Smooth muscle cell (in vitro differentiated cells): Measurements from ENCODE around the gene MYL10. TPM values are rescaled to one million over a fixed set of nuclear protein-coding genes. Genes with fewer than 3 reads are reported as not detected.

ENCODE experiments used
- DNase-seq: peaks from one replicate; lab custom pipeline; 2025; ENCODE audit not compliant: unreplicated experiment; lab: John Stamatoyannopoulos, UW
- H2AFZ ChIP-seq: fragments of 200-600 bp; sonication (generic); 2 replicates; pipeline ENCODE4 v1.6.0; 2016; ENCODE audit warnings: antibody characterized with exemption, low read depth, mild to moderate bottlenecking
- H3F3A ChIP-seq: fragments of 200-600 bp; sonication (generic); 2 replicates; pipeline ENCODE4 v1.6.0; 2017; ENCODE audit warnings: antibody characterized with exemption, low read depth
- H3K27ac ChIP-seq: fragments of 200-600 bp; sonication (generic); 2 replicates; pipeline ENCODE4 v1.5.1; 2016; ENCODE audit warnings: low read depth, mild to moderate bottlenecking
- H3K27me3 ChIP-seq: fragments of 200-600 bp; sonication (generic); 2 replicates; pipeline ENCODE4 v1.6.1; 2016; ENCODE audit warnings: low read depth, mild to moderate bottlenecking
- H3K36me3 ChIP-seq: fragments of 200-600 bp; sonication (generic); 2 replicates; pipeline ENCODE4 v1.5.1; 2016; ENCODE audit warnings: low read depth
- H3K4me1 ChIP-seq: fragments of 200-600 bp; sonication (generic); 2 replicates; pipeline ENCODE4 v1.5.1; 2016; ENCODE audit warnings: low read depth
- H3K4me2 ChIP-seq: fragments of 200-600 bp; sonication (generic); 2 replicates; pipeline ENCODE4 v1.6.0; 2016; ENCODE audit warnings: mild to moderate bottlenecking
- H3K4me3 ChIP-seq: fragments of 200-600 bp; sonication (generic); 2 replicates; pipeline ENCODE4 v1.5.1; 2016; ENCODE audit warnings: mild to moderate bottlenecking
- H3K79me2 ChIP-seq: fragments of 200-600 bp; sonication (generic); 2 replicates; pipeline ENCODE4 v1.6.0; 2016; ENCODE audit warnings: low read depth, mild to moderate bottlenecking
- H3K9ac ChIP-seq: fragments of 200-600 bp; sonication (generic); 2 replicates; pipeline ENCODE4 v1.6.0; 2016; ENCODE audit warnings: low read depth
- H3K9me3 ChIP-seq: fragments of 200-600 bp; sonication (generic); replicated peaks from 2 replicates; pipeline ENCODE4 v1.5.1; 2016; ENCODE audit warnings: low read depth
- H4K20me1 ChIP-seq: fragments of 200-600 bp; sonication (generic); 2 replicates; pipeline ENCODE4 v1.6.0; 2016; ENCODE audit warnings: low read depth
- CTCF ChIP-seq: fragments of 200-600 bp; sonication (generic); IDR thresholded peaks from 2 replicates; pipeline ENCODE4 v1.5.1; 2017; ENCODE audit warnings: borderline replicate concordance, mild to moderate bottlenecking, antibody characterized with exemption; ENCODE audit not compliant: insufficient read depth, poor library complexity, severe bottlenecking
- WGBS: methylation state at CpG from one replicate; pipeline ENCODE4 v1.1.7; 2016; ENCODE audit warnings: low lambda C conversion rate; 5-methylcytosine and 5-hydroxymethylcytosine counted together
- polyA plus RNA-seq: library from polyadenylated mRNA; unstranded; fragments of >200 nt; fragmentation: Nextera tagmentation; extraction: Ambion mirVana; gene quantifications from 2 replicates; pipeline ENCODE4 v1.2.1, GENCODE V29; 2016
- total RNA-seq: library from RNA; depleted of rRNA; stranded (reverse); fragments of >200 nt; gene quantifications from 2 replicates; pipeline ENCODE4 v1.2.3, GENCODE V29; 2014

Gene MYL10
- total and polyA plus RNA-seq, 2 experiments from 2014 or later, result 5.3 to 32.7 TPM

- no peaks in the 10 kb centered on the region for H3F3A ChIP-seq
- H3K9me3 ChIP-seq, result no peaks in the 10 kb centered on the region
- H3K4me3 ChIP-seq, result no peak overlapping the region
- H3K79me2 ChIP-seq, result no peaks in the 10 kb centered on the region
- no peak overlapping the region for H2AFZ ChIP-seq
- DNase-seq, result no peak
- WGBS, result 85% methylated on average over 9 of the region's 9 CpGs
- TF ChIP-seq CTCF, result no peak
- no peak overlapping the region for H3K9ac ChIP-seq
- no peaks in the 10 kb centered on the region for H3K4me1 ChIP-seq
- H3K27me3 ChIP-seq, result no peaks in the 10 kb centered on the region
- H3K27ac ChIP-seq, result no peak overlapping the region
- no peaks in the 10 kb centered on the region for H4K20me1 ChIP-seq
- H3K36me3 ChIP-seq, result no peaks in the 10 kb centered on the region
- H3K4me2 ChIP-seq, result no peak overlapping the region
Measured at GRCh38 chr7:101662447-101662998, 33.4 kb upstream of the MYL10 start.

GRCh38 chr7:101659706-101660105 lies 30.6 kb upstream of the MYL10 start:
- H4K20me1 ChIP-seq, result no peaks in the 10 kb centered on the region
- TF ChIP-seq CTCF, result no peak
- 53% methylated on average over 2 of the region's 2 CpGs for WGBS
- no peak overlapping the region for H2AFZ ChIP-seq
- no peaks in the 10 kb centered on the region for H3K79me2 ChIP-seq
- H3K36me3 ChIP-seq, result no peaks in the 10 kb centered on the region
- H3K27ac ChIP-seq, result peak overlapping the region; percentile 39
- no peaks in the 10 kb centered on the region for H3K4me1 ChIP-seq
- H3F3A ChIP-seq, result no peaks in the 10 kb centered on the region
- no peaks in the 10 kb centered on the region for H3K9me3 ChIP-seq
- DNase-seq, result no peak
- no peak overlapping the region for H3K9ac ChIP-seq
- H3K27me3 ChIP-seq, result no peaks in the 10 kb centered on the region
- no peak overlapping the region for H3K4me2 ChIP-seq
- no peak overlapping the region for H3K4me3 ChIP-seq

- no peak overlapping the region for H3K4me2 ChIP-seq
- H2AFZ ChIP-seq, result no peak overlapping the region
- no peaks in the 10 kb centered on the region for H3K9me3 ChIP-seq
- no peaks in the 10 kb centered on the region for H3K27me3 ChIP-seq
- H3K4me3 ChIP-seq, result no peak overlapping the region
- no peaks in the 10 kb centered on the region for H4K20me1 ChIP-seq
- H3F3A ChIP-seq, result no peaks in the 10 kb centered on the region
- 66% methylated on average over 5 of the region's 5 CpGs for WGBS
- H3K27ac ChIP-seq, result no peak overlapping the region
- no peak for TF ChIP-seq CTCF
- no peaks in the 10 kb centered on the region for H3K36me3 ChIP-seq
- no peaks in the 10 kb centered on the region for H3K79me2 ChIP-seq
- H3K9ac ChIP-seq, result no peak overlapping the region
- DNase-seq, result no peak
- H3K4me1 ChIP-seq, result no peaks in the 10 kb centered on the region
Measured at GRCh38 chr7:101657171-101657570, 28.1 kb upstream of the MYL10 start.

- 76% methylated on average over 4 of the region's 4 CpGs for WGBS
- no peaks in the 10 kb centered on the region for H3K36me3 ChIP-seq
- H3K9me3 ChIP-seq, result no peaks in the 10 kb centered on the region
- DNase-seq, result no peak
- no peaks in the 10 kb centered on the region for H4K20me1 ChIP-seq
- no peak overlapping the region for H2AFZ ChIP-seq
- H3K4me3 ChIP-seq, result no peak overlapping the region
- no peaks in the 10 kb centered on the region for H3F3A ChIP-seq
- TF ChIP-seq CTCF, result no peak
- no peaks in the 10 kb centered on the region for H3K27me3 ChIP-seq
- no peaks in the 10 kb centered on the region for H3K4me1 ChIP-seq
- no peak overlapping the region for H3K4me2 ChIP-seq
- H3K79me2 ChIP-seq, result no peaks in the 10 kb centered on the region
- H3K27ac ChIP-seq, result no peak overlapping the region
- H3K9ac ChIP-seq, result no peak overlapping the region
Measured at GRCh38 chr7:101651112-101651511, 22.0 kb upstream of the MYL10 start.
